Lower lobe of right lung (tissue), 2 donors: ENCODE results near the gene RHOBTB3. TPM values are rescaled to one million over a fixed set of nuclear protein-coding genes. Genes with fewer than 3 reads are reported as not detected.
A peak's percentile ranks its signal among the peaks of the same experiment; 100 is the strongest.

ENCODE experiments used
- ATAC-seq, 2 donors: fragments of 200-7000 bp; cut with Tn5 transposase; one replicate each; pipeline ENCODE4 v1.9.1; 2020 to 2022; ENCODE audit warnings: mild to moderate bottlenecking in 2 of 2, moderate library complexity in 2 of 2
- DNase-seq: peaks from one replicate; pipeline ENCODE4 v3.0.0-alpha.2; 2020
- H3K27ac ChIP-seq: fragments of 200-600 bp; one replicate; pipeline ENCODE4 v1.8.0; 2022
- H3K27me3 ChIP-seq: fragments of 200-600 bp; one replicate; pipeline ENCODE4 v1.8.0; 2022; ENCODE audit warnings: low read depth
- H3K36me3 ChIP-seq: fragments of 200-600 bp; one replicate; pipeline ENCODE4 v1.8.0; 2022; ENCODE audit warnings: mild to moderate bottlenecking
- H3K4me1 ChIP-seq: fragments of 200-600 bp; one replicate; pipeline ENCODE4 v1.8.0; 2022
- H3K4me3 ChIP-seq: fragments of 200-600 bp; one replicate; pipeline ENCODE4 v1.8.0; 2022; ENCODE audit warnings: mild to moderate bottlenecking
- H3K9me3 ChIP-seq: fragments of 200-600 bp; one replicate; pipeline ENCODE4 v1.8.0; 2022
- intact Hi-C: fragments of 100-400 bp; cut with DNase I; formaldehyde crosslinking; loops from one replicate; pipeline ENCODE4 v1.11.0; 2022
- total RNA-seq: library from RNA; stranded (reverse); fragmentation: NEBNext Ultra II Directional; extraction: Animal tissue kit (Norgen Biotek cat#: 25700); gene quantifications from one replicate; pipeline ENCODE4 v1.2.1, GENCODE V29; 2021
- TF ChIP-seq, protein P1 (sequence below): fragments of 200-600 bp; IDR thresholded peaks from one replicate; pipeline ENCODE4 v1.8.0; 2022; ENCODE audit warnings: antibody characterized with exemption, mild to moderate bottlenecking
- donor health status: DM: no; HTN: yes; CAD: no; lungs with severe emphysema.

Gene RHOBTB3
- total RNA-seq, 1 donor from 2014 or later, result 51.7 TPM

DNA sequence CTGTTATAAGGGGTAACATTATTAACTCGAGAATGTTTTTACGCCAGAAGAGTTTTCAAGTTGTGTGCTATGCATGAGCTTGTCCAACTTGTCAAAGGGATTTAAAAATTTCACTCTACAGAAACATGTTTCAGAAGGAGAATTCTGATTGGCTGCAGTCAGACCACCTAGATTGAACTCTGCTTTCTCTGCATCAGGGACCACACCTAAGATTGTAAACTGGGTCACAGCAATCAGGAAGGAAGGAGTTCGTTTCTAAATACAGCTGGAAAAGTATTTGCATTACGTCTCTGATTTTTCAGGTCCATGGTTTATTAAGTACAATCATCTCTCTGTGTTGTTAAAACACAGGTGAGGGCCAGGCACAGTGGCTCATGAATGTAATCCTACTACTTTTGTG lies 85.6 kb downstream of the RHOBTB3 start:
- peaks cover 45% of the 10 kb centered on the region for H3K36me3 ChIP-seq
- peaks cover 81% of the 10 kb centered on the region for H3K4me1 ChIP-seq
- intact Hi-C loops, result no loop called here
- TF ChIP-seq, protein P1, sequence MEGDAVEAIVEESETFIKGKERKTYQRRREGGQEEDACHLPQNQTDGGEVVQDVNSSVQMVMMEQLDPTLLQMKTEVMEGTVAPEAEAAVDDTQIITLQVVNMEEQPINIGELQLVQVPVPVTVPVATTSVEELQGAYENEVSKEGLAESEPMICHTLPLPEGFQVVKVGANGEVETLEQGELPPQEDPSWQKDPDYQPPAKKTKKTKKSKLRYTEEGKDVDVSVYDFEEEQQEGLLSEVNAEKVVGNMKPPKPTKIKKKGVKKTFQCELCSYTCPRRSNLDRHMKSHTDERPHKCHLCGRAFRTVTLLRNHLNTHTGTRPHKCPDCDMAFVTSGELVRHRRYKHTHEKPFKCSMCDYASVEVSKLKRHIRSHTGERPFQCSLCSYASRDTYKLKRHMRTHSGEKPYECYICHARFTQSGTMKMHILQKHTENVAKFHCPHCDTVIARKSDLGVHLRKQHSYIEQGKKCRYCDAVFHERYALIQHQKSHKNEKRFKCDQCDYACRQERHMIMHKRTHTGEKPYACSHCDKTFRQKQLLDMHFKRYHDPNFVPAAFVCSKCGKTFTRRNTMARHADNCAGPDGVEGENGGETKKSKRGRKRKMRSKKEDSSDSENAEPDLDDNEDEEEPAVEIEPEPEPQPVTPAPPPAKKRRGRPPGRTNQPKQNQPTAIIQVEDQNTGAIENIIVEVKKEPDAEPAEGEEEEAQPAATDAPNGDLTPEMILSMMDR, result no peak
- ATAC-seq, result no peak
- H3K4me3 ChIP-seq, result no peak overlapping the region
- H3K27ac ChIP-seq, result no peak overlapping the region
- no peaks in the 10 kb centered on the region for H3K9me3 ChIP-seq
- no peak for DNase-seq
- H3K27me3 ChIP-seq, result no peaks in the 10 kb centered on the region

DNA sequence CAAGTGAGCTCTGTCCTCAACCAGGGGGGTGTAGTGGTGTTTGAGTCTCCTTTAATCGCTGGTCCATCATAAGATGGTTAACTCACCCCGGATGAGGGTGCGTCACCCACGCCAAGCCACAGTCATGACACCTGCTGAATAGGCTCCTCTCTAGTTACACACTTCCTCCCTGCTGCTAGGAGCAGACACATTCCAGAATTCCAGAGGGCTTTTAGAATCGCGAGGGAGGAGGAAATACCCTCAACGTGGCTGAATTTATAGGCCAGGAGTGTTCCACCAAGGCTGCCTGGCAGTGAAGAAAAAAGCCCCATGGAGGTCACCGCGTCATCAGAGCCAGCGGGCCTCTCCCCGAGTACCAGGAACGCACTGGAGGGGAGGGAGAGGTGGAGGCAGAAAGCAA lies 86.3 kb downstream of the RHOBTB3 start:
- no peak for DNase-seq
- H3K27ac ChIP-seq, result peak overlapping the region; percentile 39
- peak; percentile 34 to 59 for ATAC-seq
- H3K36me3 ChIP-seq, result peaks cover 43% of the 10 kb centered on the region
- H3K4me1 ChIP-seq, result peaks cover 74% of the 10 kb centered on the region
- TF ChIP-seq, protein P1, result no peak
- H3K9me3 ChIP-seq, result no peaks in the 10 kb centered on the region
- intact Hi-C loops, result no loop called here
- peak overlapping the region; percentile 79 for H3K4me3 ChIP-seq
- H3K27me3 ChIP-seq, result no peaks in the 10 kb centered on the region

DNA sequence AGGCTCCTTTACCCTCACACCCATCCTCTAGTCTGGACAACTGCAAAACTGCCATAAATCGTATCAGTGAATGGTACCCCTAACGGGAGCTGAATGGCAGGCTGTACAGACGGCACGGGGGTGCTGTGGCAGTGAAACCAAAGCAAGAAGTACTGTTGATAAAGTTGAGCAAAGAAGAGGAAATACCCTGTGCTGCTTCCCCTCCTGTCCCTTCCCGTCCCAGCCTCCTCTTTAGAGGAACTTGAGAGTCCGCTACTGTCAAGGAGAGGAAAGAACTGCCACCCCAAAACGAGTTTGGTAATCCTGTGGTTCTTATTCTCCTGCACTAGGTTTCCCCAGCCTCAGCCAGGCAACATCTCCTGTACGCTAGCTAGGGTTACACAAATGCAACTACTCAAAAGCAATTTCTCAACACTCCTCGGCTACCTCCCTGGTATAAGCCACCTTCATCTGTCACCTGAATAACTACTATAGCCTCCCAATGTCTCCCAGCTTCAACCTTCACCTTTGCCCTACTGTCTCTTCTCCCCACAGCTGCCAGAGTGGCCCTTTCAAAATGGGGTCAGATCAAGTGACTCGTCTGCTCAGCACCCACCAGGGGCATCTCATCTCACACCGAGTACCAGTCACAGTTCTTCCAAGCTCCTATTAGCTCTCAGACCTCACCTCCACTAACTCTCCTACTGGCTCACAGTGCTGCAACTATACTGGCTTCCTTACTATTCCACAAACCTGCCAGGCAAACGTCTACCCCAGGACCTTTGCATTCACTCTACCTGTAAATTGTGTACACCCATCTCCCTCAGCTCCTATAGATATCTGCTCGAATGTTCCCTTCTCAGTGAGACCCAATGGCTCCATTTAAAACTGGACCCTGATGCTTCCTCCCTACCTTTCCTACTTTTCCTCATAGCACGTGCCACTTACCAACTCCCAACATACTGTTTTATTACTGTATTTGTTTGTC lies 87.3 kb downstream of the RHOBTB3 start:
- H3K4me3 ChIP-seq, result peak overlapping the region; percentile 79
- H3K4me1 ChIP-seq, result peaks cover 71% of the 10 kb centered on the region
- H3K27ac ChIP-seq, result peak overlapping the region; percentile 39
- ATAC-seq, result peak; percentile 34 to 75
- intact Hi-C loops, result no loop called here
- H3K9me3 ChIP-seq, result no peaks in the 10 kb centered on the region
- peak; percentile 68 for DNase-seq
- H3K27me3 ChIP-seq, result no peaks in the 10 kb centered on the region
- H3K36me3 ChIP-seq, result peaks cover 37% of the 10 kb centered on the region
- TF ChIP-seq, protein P1, result no peak

DNA sequence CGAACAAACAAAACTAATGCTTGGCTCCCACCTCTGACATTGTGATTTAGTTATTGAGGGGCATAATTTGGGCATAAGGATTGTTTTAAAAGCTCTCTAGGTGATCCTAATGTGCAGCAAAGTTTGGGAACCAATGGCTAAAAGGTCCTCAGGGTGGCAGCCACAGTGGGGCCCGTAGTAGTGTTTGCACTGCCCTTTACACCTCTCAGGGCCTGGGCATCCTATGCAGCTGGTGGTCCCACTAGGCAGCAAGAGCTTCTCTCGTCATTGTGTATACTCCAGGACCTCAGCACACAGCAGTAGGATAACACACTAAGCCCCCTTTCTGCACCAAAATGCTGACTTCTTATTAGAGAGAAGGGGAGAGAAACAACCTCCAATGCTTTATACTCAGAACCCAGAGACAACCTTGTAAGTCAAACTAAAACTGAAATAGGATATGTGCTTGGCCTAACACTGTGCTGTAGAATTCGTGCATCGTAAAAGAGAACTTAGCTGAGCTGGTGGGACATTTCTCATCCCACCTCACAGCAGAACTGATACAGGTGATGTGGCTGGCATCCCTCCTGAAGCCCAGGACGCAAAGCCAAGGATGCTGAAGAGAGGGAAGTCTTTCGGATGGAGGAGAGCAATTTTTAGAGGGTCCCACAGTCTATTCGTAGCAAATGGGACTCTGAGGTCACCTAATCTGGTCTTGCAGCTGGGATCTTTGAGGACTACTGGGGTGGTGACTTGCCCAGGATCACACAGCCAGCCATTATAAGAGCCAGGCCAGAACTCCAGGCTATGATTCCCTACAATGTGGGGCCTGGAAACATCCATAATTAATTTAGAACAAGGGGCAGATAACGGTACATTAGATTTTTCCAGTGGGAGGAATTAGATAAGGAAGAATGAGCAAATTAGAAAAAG lies 90.2 kb downstream of the RHOBTB3 start:
- TF ChIP-seq, protein P1, result no peak
- DNase-seq (no peak), ATAC-seq (no peak)
- Histone ChIP-seq H3K27ac (peak overlapping the region; percentile 91), H3K4me1 (peaks cover 75% of the 10 kb centered on the region), H3K9me3 (no peaks in the 10 kb centered on the region), H3K36me3 (peaks cover 8% of the 10 kb centered on the region), H3K4me3 (peak overlapping the region; percentile 79), H3K27me3 (no peaks in the 10 kb centered on the region)
- intact Hi-C loops, result no loop called here

DNA sequence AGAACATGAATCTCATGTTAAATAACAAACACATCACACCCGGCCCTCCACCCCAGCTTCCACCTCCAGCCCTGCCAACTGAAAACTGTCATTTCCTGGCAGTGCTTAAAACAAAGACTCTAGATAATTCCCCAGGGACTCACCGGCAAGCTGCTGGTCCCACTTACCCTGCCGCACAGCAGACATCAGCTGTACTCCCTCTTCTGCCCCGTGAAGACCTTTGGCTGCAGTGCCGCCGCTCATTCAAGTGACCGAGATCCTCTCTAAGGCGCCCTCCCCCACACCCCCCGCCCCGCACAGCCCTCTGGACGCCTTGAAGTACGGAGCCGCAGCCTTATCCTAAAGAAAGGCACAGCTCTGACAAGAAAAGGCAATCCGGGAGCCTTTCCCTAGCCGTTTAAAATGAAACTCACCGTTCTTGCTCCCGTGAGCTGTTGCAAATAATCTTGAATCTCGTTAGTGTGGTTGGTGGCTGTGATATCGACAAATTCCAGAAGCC lies 91.0 kb downstream of the RHOBTB3 start:
- ATAC-seq, result peak; percentile 70 to 74
- TF ChIP-seq, protein P1, result no peak
- intact Hi-C loops, result no loop called here
- Histone ChIP-seq H3K36me3 (peaks cover under 1% of the 10 kb centered on the region), H3K4me1 (peaks cover 68% of the 10 kb centered on the region), H3K9me3 (no peaks in the 10 kb centered on the region), H3K27me3 (no peaks in the 10 kb centered on the region), H3K4me3 (peak overlapping the region; percentile 79), H3K27ac (peak overlapping the region; percentile 91)
- DNase-seq, result peak; percentile 78
